GM18870 (cell line): ENCODE data around the gene ZSWIM4.
A peak's percentile ranks its signal among the peaks of the same experiment; 100 is the strongest.

Source experiments
- ATAC-seq: cut with Tn5 transposase; IDR thresholded peaks from one replicate; pipeline ENCODE4 v1.9.1; 2021; ENCODE audit warnings: moderate library complexity; ENCODE audit not compliant: unreplicated experiment

ZSWIM4 gene

DNA sequence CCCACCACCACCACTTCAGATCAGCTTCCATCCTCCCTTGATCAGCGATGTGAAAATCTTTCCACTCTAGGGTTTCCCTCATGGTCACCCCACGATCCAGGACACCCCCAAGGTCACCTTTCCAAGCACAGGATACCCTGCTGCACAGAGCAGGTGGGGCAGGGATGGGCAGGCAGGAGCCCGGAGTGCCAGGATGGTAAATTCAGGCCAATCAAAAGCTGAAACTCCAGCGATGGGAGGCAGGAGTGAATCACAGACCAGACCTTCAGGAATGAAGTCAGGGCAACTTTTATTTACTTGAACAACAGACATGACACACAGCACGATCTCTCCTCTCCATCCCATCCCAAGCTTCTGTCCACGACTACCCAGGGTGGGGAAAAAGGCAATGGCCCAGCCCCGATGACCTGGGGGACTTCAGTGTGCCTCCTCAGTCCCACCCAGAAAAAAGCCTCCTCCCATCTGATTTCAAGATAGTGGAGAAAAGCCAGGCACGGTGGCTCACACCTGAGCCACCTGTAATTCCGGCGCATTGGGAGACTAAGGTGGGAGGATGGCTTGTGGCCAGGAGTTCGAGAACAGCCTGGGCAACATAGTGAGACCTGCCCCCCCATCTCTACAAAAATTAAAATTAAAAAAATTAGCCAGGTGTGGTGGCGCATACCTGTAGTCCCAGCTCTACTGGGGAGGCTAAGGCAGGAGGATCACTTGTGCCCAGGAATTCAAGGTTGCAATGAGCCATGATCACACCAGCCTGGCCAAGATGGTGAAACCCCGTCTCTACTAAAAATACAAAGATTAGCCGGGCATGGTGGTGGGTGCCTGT is 39.2 kb downstream of the ZSWIM4 start:
- no peak for ATAC-seq

DNA sequence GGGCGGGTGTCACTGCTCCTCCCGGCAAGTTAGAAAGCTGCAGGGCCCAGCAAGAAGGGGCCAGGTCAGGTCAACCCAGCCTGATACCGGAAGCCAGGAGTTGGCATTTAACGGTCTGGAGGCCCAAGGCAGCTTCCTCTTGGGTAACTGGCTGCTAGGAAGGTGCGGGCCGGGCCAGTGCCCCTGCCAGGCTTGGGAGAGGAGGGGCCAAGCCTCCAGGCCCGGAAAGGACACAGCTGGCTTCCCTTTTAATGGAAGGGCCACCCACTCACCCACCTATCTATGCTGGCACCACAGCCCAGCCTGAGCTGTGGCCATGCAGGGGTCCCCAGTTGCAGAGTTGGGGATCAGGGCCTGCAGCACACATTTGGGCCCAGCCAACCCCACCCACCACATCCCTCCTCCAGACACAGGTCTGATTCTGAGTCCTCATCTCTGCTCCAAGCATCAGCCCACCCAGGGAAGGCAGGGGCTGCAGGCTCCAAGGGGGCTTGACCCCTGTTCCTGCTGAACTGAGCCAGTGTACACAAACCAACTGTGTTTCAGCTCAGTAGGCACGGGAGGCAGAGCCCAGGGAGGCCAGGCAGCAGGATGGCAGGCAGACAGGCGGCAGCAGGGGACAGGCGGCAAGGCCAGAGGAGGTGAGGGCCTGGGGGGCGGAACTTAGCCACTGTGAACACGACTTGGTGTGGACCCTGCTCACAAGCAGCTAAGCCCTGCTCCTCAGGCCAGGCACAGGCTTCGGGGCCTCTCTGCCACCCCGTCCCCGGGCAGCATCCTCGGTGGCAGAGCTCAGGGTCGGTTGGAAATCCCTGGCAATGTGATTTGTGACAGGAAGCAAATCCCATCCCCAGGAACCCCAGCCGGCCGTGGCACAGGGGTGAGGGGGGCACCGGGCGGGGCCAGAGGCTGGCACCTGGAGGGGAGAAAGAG is 40.8 kb downstream of the ZSWIM4 start:
- no peak for ATAC-seq

DNA sequence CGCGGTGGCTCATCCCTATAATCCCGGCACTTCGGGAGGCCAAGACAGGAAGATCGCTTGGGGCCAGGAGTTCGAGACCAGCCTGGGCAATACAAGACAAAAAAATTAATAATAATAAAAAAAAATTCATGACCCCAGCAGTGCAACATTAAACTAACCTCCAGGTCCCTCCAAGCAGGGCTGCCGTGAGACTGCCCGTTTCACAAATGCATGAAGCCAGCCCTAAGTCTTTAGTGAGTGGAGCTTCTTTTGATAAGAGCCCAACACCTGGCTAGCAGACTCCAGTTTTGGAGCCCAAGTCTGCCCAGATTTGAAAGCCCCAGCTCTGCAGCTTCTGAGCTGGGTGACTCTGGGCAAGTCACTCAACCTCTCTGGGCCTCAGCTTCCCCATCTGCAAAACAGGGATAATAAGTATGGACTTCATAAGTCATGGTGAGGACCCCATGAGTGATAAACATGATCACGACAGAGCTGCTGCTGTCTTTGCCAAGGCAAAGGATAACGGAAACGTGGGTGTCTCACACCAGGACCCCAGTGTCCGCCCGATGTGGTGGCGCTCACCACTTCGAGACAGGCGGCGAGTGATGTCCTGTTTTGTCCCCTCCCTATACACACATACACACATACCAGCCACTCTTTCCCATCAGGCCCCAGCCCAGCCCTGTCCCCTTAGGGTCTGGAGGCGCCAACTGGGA is 43.3 kb downstream of the ZSWIM4 start:
- ATAC-seq = peak; percentile 19

GRCh38 chr19:13839130-13839937 is 44.1 kb downstream of the ZSWIM4 start:
- peak; percentile 26 for ATAC-seq

- ATAC-seq = no peak
Observed at GRCh38 chr19:13839938-13840304, 44.7 kb downstream of the ZSWIM4 start.

DNA sequence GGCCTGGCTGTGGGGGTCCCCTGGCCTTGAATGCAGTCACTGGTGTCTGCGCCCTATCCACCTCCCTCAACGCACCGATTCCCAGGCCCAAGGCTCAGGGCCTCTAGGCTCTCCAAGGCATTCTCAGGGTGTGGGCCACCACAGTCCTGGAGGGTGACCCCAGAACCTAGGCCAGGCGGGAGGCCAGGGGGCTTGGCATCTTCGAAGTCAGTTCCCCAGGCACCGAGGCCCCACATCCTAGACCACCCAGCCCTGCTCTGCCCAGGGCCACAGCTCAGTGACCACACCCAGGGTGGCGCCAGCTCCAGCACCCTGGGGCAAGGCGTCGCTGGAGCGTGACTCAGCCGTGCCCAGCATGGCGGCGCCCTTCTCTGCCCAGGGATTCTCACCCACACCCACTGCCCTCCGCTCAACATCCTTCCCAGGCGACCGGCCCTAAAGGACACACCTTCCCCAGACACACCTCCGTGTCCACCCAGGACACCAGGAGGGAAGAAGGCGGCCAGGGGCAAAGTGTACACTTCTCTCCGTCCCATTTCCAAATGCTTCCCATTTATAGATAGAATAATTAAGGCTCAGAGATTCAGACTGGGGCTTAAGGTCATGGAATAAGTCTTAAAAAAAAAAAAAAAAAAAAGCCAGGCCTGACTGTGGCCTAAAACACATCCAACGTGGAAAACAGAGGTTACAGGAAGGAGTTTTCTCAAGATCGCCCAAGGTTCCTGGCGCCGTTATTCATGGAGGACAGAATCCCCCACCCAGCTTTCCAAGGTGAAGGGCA is 45.3 kb downstream of the ZSWIM4 start:
- ATAC-seq = no peak

GRCh38 chr19:13841086-13841961 is 46.1 kb downstream of the ZSWIM4 start:
- no peak for ATAC-seq

DNA sequence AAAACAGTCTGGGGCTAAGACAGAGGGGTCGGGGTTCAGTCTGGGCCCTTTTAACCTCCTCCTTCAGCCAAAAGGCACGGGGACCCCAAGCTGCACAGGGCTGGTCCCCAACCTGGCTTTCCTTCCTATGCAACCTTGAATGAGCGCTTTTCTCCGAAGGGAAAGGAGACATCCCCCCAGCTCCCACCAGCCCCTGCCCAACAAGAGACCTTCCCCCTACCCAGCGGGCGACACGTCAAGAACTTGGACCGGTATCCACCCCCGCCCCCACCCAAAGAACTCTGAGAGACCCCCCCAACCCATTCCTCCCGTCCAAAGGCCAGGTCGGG is 46.7 kb downstream of the ZSWIM4 start:
- ATAC-seq = no peak

- no peak for ATAC-seq
Observed at GRCh38 chr19:13842291-13843103, 47.3 kb downstream of the ZSWIM4 start.

- no peak for ATAC-seq
Observed at GRCh38 chr19:13843104-13843921, 48.1 kb downstream of the ZSWIM4 start.

- ATAC-seq = no peak
Observed at GRCh38 chr19:13844130-13844631, 48.9 kb downstream of the ZSWIM4 start.

DNA sequence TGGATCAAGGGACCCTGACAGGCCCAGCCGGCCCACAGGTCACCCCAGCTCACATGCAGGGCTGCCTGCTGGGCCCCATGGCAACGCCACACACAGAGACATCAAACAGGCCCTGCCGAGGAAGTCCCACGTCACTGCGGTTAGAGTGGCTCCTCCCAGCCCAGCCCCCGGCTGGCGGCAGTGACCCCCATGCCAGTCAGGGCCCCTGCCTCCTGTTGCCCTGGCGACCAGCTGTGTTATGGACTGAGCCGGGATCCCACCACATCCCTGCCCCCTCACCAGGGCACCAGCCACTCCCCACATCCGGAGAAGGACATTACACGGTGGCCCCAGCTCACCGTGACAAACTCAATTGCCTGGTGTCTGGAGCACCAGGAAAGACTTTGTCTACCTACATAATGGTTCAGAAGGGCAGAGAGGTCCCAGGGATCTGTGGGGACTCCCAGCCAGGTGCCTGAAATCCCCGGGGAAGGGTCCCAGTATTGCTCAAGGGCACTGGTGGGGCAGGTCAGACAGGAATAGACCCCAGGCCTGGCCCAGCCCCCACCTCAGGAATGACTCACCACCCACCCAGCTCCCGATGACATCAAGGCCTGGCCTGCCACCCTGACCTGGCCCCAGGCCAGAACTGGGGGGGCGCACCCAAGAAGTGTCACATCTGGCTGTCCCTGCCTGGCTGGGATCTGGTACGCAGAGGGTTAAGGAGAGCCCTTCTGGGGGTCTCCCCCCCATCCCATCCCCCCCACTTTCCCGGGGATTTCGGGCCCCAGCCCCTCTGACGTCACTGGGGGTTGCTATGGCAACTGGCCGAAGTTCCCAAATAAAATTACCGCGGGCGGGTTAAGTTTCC is 51.5 kb downstream of the ZSWIM4 start:
- ATAC-seq = peak; percentile 47

- no peak for ATAC-seq
Observed at GRCh38 chr19:13847407-13848339, 52.4 kb downstream of the ZSWIM4 start.

DNA sequence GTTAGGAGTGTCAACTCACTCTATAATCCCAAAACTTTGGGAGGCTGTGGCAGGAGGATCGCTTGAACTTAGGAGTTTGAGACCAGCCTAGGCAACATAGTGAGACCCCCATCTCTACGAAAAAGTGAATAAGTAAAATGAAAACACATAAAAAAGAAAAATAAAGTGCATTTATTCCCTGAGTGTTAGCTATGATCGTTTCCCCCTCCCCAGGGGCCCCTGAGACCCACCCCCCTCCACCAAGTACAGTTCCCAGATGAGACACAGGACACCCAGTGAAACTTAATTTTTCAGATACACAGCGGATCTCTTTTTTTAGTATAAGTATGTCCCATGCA is 53.1 kb downstream of the ZSWIM4 start:
- ATAC-seq = no peak
